NCI-H748 treated with DMSO at 0.1 percent for 48 hours (cell line): ENCODE measurements around the gene DDX6.
"Not testable (repeated sequence)": the region's sequence is repeated elsewhere in the genome, so short reads cannot be mapped to it uniquely, and the experiment has no call there.

Source experiments
- DNase-seq: peaks from one replicate; lab custom pipeline; 2025; lab: John Stamatoyannopoulos, UW

DDX6 gene

GRCh38 chr11:118742304-118742703, 48.7 kb downstream of the DDX6 start:
- DNase-seq, result no peak

- DNase-seq, result no peak
Measured at GRCh38 chr11:118740892-118741291, 50.1 kb downstream of the DDX6 start.

GRCh38 chr11:118735203-118735602, 55.8 kb downstream of the DDX6 start:
- no peak for DNase-seq

GRCh38 chr11:118734031-118734430, 56.9 kb downstream of the DDX6 start:
- no peak for DNase-seq

GRCh38 chr11:118729753-118730152, 61.2 kb downstream of the DDX6 start:
- DNase-seq, result not testable (repeated sequence)

GRCh38 chr11:118728112-118728511, 62.9 kb downstream of the DDX6 start:
- not testable (repeated sequence) for DNase-seq

GRCh38 chr11:118727721-118728066, 63.3 kb downstream of the DDX6 start:
- not testable (repeated sequence) for DNase-seq

- not testable (repeated sequence) for DNase-seq
Measured at GRCh38 chr11:118727001-118727720, 63.8 kb downstream of the DDX6 start.

- DNase-seq, result not testable (repeated sequence)
Measured at GRCh38 chr11:118721478-118722015, 69.4 kb downstream of the DDX6 start.

GRCh38 chr11:118720740-118721139, 70.2 kb downstream of the DDX6 start:
- DNase-seq, result not testable (repeated sequence)

GRCh38 chr11:118720078-118720477, 70.9 kb downstream of the DDX6 start:
- DNase-seq, result not testable (repeated sequence)

- not testable (repeated sequence) for DNase-seq
Measured at GRCh38 chr11:118718562-118718961, 72.4 kb downstream of the DDX6 start.

GRCh38 chr11:118717733-118718132, 73.2 kb downstream of the DDX6 start:
- DNase-seq, result not testable (repeated sequence)

GRCh38 chr11:118717221-118717620, 73.7 kb downstream of the DDX6 start:
- DNase-seq, result not testable (repeated sequence)

GRCh38 chr11:118715837-118716260, 75.1 kb downstream of the DDX6 start:
- DNase-seq, result no peak

GRCh38 chr11:118715245-118715831, 75.6 kb downstream of the DDX6 start:
- DNase-seq, result no peak

- no peak for DNase-seq
Measured at GRCh38 chr11:118714816-118715215, 76.1 kb downstream of the DDX6 start.

- not testable (repeated sequence) for DNase-seq
Measured at GRCh38 chr11:118714416-118714815, 76.5 kb downstream of the DDX6 start.

- DNase-seq, result no peak
Measured at GRCh38 chr11:118708296-118708695, 82.7 kb downstream of the DDX6 start.

GRCh38 chr11:118706546-118706825, 84.5 kb downstream of the DDX6 start:
- no peak for DNase-seq

- no peak for DNase-seq
Measured at GRCh38 chr11:118705791-118706545, 85.0 kb downstream of the DDX6 start.

- no peak for DNase-seq
Measured at GRCh38 chr11:118705111-118705741, 85.7 kb downstream of the DDX6 start.
